ENCODE measurements around the gene ITGA7. TPM values are rescaled to one million over a fixed set of nuclear protein-coding genes. Genes with fewer than 3 reads are reported as not detected.

Gene ITGA7
- total and polyA plus RNA-seq, 3 donors from 2014 or later: 26.4 to 43.3 (median 30.6) TPM

- no peaks in the 10 kb centered on the region for H3K9me3 ChIP-seq
- WGBS, 2 donors: 93 to 97% methylated on average over 6 to 16 of the region's 16 CpGs
- no peak for DNase-seq
- no peaks in the 10 kb centered on the region for H3K27me3 ChIP-seq
- intact Hi-C loops (cut with DNase I; ENCODE audit: low total_unique reads): no loop called here
- TF ChIP-seq POLR2A (IDR thresholded peaks at IDR 0.05) (no peak), CTCF (IDR thresholded peaks at IDR 0.05) (no peak)
- H3K4me3 ChIP-seq: no peak overlapping the region
- no peaks in the 10 kb centered on the region for H3K36me3 ChIP-seq (ENCODE audit: low read depth, missing control alignments)
- no peaks in the 10 kb centered on the region for H3K4me1 ChIP-seq
- H3K27ac ChIP-seq: no peak overlapping the region
Measured at GRCh38 chr12:55698241-55698955, 9.3 kb downstream of the ITGA7 start.

- intact Hi-C loops (cut with DNase I; ENCODE audit: low total_unique reads): no loop called here
- Histone ChIP-seq H3K27me3 (no peaks in the 10 kb centered on the region), H3K36me3 (ENCODE audit: low read depth, missing control alignments) (no peaks in the 10 kb centered on the region), H3K4me3 (no peak overlapping the region), H3K27ac (no peak overlapping the region), H3K9me3 (no peaks in the 10 kb centered on the region), H3K4me1 (no peaks in the 10 kb centered on the region)
- TF ChIP-seq CTCF (IDR thresholded peaks at IDR 0.05): no peak
- no peak for TF ChIP-seq POLR2A (IDR thresholded peaks at IDR 0.05)
- DNase-seq: no peak
- WGBS, 2 donors: 83 to 88% methylated on average over 7 of the region's 7 CpGs
Measured at GRCh38 chr12:55697686-55698085, 10.0 kb downstream of the ITGA7 start.

- Histone ChIP-seq H3K9me3 (no peaks in the 10 kb centered on the region), H3K27me3 (no peaks in the 10 kb centered on the region), H3K4me3 (no peak overlapping the region), H3K4me1 (no peaks in the 10 kb centered on the region), H3K36me3 (ENCODE audit: low read depth, missing control alignments) (no peaks in the 10 kb centered on the region), H3K27ac (no peak overlapping the region)
- TF ChIP-seq POLR2A (IDR thresholded peaks at IDR 0.05) (no peak), CTCF (IDR thresholded peaks at IDR 0.05) (no peak)
- no peak for DNase-seq
- WGBS, 2 donors: 89 to 90% methylated on average over 8 to 19 of the region's 19 CpGs
- intact Hi-C loops (cut with DNase I; ENCODE audit: low total_unique reads): no loop called here
Measured at GRCh38 chr12:55696796-55697462, 10.8 kb downstream of the ITGA7 start.

- no peak for DNase-seq
- 75 to 92% methylated on average over 4 to 6 of the region's 6 CpGs for WGBS, 2 donors
- no peaks in the 10 kb centered on the region for H3K9me3 ChIP-seq
- no peaks in the 10 kb centered on the region for H3K27me3 ChIP-seq
- intact Hi-C loops (cut with DNase I; ENCODE audit: low total_unique reads): no loop called here
- no peaks in the 10 kb centered on the region for H3K36me3 ChIP-seq (ENCODE audit: low read depth, missing control alignments)
- no peak overlapping the region for H3K4me3 ChIP-seq
- H3K4me1 ChIP-seq: no peaks in the 10 kb centered on the region
- no peak overlapping the region for H3K27ac ChIP-seq
- TF ChIP-seq POLR2A (IDR thresholded peaks at IDR 0.05): no peak
- TF ChIP-seq CTCF (IDR thresholded peaks at IDR 0.05): no peak
Measured at GRCh38 chr12:55696141-55696540, 11.6 kb downstream of the ITGA7 start.
